H9 (cell line): Measurements from ENCODE around the gene GPR62. TPM values are rescaled to one million over a fixed set of nuclear protein-coding genes. Genes with fewer than 3 reads are reported as not detected.

ENCODE experiments used
- DNase-seq: peaks from one replicate; pipeline ENCODE4 v3.0.0-alpha.2; 2017
- H2AFZ ChIP-seq: one replicate; pipeline ENCODE4 v1.6.1; 2013; ENCODE audit warnings: mild to moderate bottlenecking, low read length, control low read depth, moderate library complexity
- H2AK5ac ChIP-seq: 2 replicates; pipeline ENCODE4 v1.6.1; 2013; ENCODE audit warnings: low read length, control low read depth, mixed read lengths; ENCODE audit not compliant: insufficient read length
- H2BK120ac ChIP-seq: one replicate; pipeline ENCODE4 v1.6.1; 2013; ENCODE audit warnings: low read depth, mild to moderate bottlenecking, low read length, control low read depth, inconsistent platforms; ENCODE audit not compliant: poor library complexity, severe bottlenecking
- H2BK12ac ChIP-seq: 2 replicates; pipeline ENCODE4 v1.6.1; 2013; ENCODE audit warnings: low read length, control low read depth, mixed read lengths, low read depth; ENCODE audit not compliant: insufficient read length
- H2BK15ac ChIP-seq: 2 replicates; pipeline ENCODE4 v1.6.1; 2013; ENCODE audit warnings: low read depth, low read length, control low read depth
- H2BK20ac ChIP-seq: one replicate; pipeline ENCODE4 v1.6.1; 2013; ENCODE audit warnings: low read depth, mild to moderate bottlenecking, low read length, control low read depth, inconsistent platforms; ENCODE audit not compliant: poor library complexity, severe bottlenecking
- H2BK5ac ChIP-seq: 2 replicates; pipeline ENCODE4 v1.6.1; 2013; ENCODE audit warnings: low read length, control low read depth, mixed read lengths; ENCODE audit not compliant: insufficient read length
- H3K14ac ChIP-seq: 2 replicates; pipeline ENCODE4 v1.6.1; 2013; ENCODE audit warnings: low read length, control low read depth; ENCODE audit not compliant: insufficient read depth
- H3K18ac ChIP-seq: 2 replicates; pipeline ENCODE4 v1.6.1; 2013; ENCODE audit warnings: low read depth, mild to moderate bottlenecking, mixed read lengths, low read length, control low read depth; ENCODE audit not compliant: insufficient read length
- H3K23ac ChIP-seq: 2 replicates; pipeline ENCODE4 v1.6.1; 2013; ENCODE audit warnings: low read length, control low read depth, mixed read lengths, low read depth; ENCODE audit not compliant: insufficient read length
- H3K23me2 ChIP-seq: 2 replicates; pipeline ENCODE4 v1.6.1; 2013; ENCODE audit warnings: low read depth, mild to moderate bottlenecking, mixed read lengths, low read length, control low read depth; ENCODE audit not compliant: insufficient read length, poor library complexity, severe bottlenecking
- H3K27ac ChIP-seq: 2 replicates; pipeline ENCODE4 v1.5.1; 2013; ENCODE audit warnings: low read length, control low read depth, mixed read lengths, low read depth; ENCODE audit not compliant: insufficient read length
- H3K27me3 ChIP-seq: 2 replicates; pipeline ENCODE4 v1.6.1; 2013; ENCODE audit warnings: low read length, control low read depth, inconsistent platforms; ENCODE audit not compliant: insufficient read depth
- H3K4ac ChIP-seq: 2 replicates; pipeline ENCODE4 v1.6.1; 2013; ENCODE audit warnings: low read depth, mild to moderate bottlenecking, control low read depth, inconsistent platforms, low read length, moderate library complexity
- H3K4me1 ChIP-seq: 2 replicates; pipeline ENCODE4 v1.6.1; 2013; ENCODE audit warnings: low read length, control low read depth, inconsistent platforms; ENCODE audit not compliant: insufficient read depth
- H3K4me2 ChIP-seq: 2 replicates; pipeline ENCODE4 v1.6.1; 2013; ENCODE audit warnings: low read length, control low read depth, mixed read lengths; ENCODE audit not compliant: insufficient read length, insufficient read depth
- H3K56ac ChIP-seq: 2 replicates; pipeline ENCODE4 v1.6.1; 2013; ENCODE audit warnings: low read depth, mild to moderate bottlenecking, mixed read lengths, low read length, control low read depth; ENCODE audit not compliant: insufficient read length
- H3K79me1 ChIP-seq: 2 replicates; pipeline ENCODE4 v1.6.1; 2013; ENCODE audit warnings: low read depth, mild to moderate bottlenecking, moderate library complexity, low read length, control low read depth, inconsistent platforms; ENCODE audit not compliant: insufficient read depth, poor library complexity, severe bottlenecking
- H3K79me2 ChIP-seq: 2 replicates; pipeline ENCODE4 v1.6.1; 2013; ENCODE audit warnings: low read length, control low read depth, inconsistent platforms; ENCODE audit not compliant: insufficient read depth
- H3K9ac ChIP-seq: 2 replicates; pipeline ENCODE4 v1.6.1; 2013; ENCODE audit warnings: low read length, control low read depth, mixed read lengths; ENCODE audit not compliant: insufficient read length; ENCODE audit errors: extremely low read depth
- H3K9me3 ChIP-seq: one replicate; pipeline ENCODE4 v1.6.1; 2013; ENCODE audit warnings: low read depth, low read length, inconsistent platforms; ENCODE audit not compliant: control insufficient read depth
- H3T11ph ChIP-seq: one replicate; pipeline ENCODE4 v1.6.1; 2013; ENCODE audit warnings: mild to moderate bottlenecking, low read length, control low read depth, inconsistent platforms
- H4K20me1 ChIP-seq: one replicate; pipeline ENCODE4 v1.6.1; 2013; ENCODE audit not compliant: control insufficient read depth, insufficient read length, insufficient read depth
- H4K5ac ChIP-seq: 2 replicates; pipeline ENCODE4 v1.6.1; 2013; ENCODE audit warnings: low read depth, mild to moderate bottlenecking, mixed read lengths, low read length, control low read depth; ENCODE audit not compliant: insufficient read length
- H4K8ac ChIP-seq: replicated peaks from 2 replicates; pipeline ENCODE4 v1.6.1; 2013; ENCODE audit warnings: low read length, control low read depth, mixed read lengths, low read depth; ENCODE audit not compliant: insufficient read length
- H4K91ac ChIP-seq: 2 replicates; pipeline ENCODE4 v1.6.1; 2013; ENCODE audit warnings: low read depth, mild to moderate bottlenecking, moderate library complexity, mixed read lengths, low read length, control low read depth; ENCODE audit not compliant: insufficient read length
- H3K27ac Mint-ChIP-seq, 3 experiments: 2 replicates in 2 of 3; 3 replicates in 1 of 3; pipeline ENCODE4 v1.8.0; 2020 to 2021; ENCODE audit warnings: mixed read lengths in 3 of 3, mild to moderate bottlenecking in 1 of 3, moderate library complexity in 1 of 3
- H3K27me3 Mint-ChIP-seq: 2 replicates; pipeline ENCODE4 v1.8.0; 2021; ENCODE audit warnings: low read depth, mild to moderate bottlenecking, moderate library complexity, mixed read lengths
- H3K36me3 Mint-ChIP-seq, 3 experiments: 2 replicates in 2 of 3; 3 replicates in 1 of 3; pipeline ENCODE4 v1.8.0; 2020 to 2021; ENCODE audit warnings: low read depth in 3 of 3, mixed read lengths in 3 of 3; ENCODE audit not compliant: insufficient read depth in 1 of 3
- H3K4me1 Mint-ChIP-seq, 2 experiments: 2 replicates each; pipeline ENCODE4 v1.8.0; 2020; ENCODE audit warnings: mixed read lengths in 2 of 2
- H3K4me3 Mint-ChIP-seq, 2 experiments: 2 replicates in 1 of 2; 3 replicates in 1 of 2; pipeline ENCODE4 v1.8.0; 2020 to 2021; ENCODE audit warnings: mild to moderate bottlenecking in 2 of 2, mixed read lengths in 2 of 2, moderate library complexity in 1 of 2
- H3K9me3 Mint-ChIP-seq, 2 experiments: 2 replicates in 1 of 2; 3 replicates in 1 of 2; pipeline ENCODE4 v1.8.0; 2020; ENCODE audit warnings: mild to moderate bottlenecking in 2 of 2, mixed read lengths in 2 of 2, moderate library complexity in 1 of 2
- WGBS: extraction: QIAGEN DNeasy Blood & Tissue Kit; methylation state at CpG from one replicate; pipeline ENCODE4 v1.1.7; 2013; ENCODE audit warnings: missing lambda C conversion rate, low lambda C conversion rate, mixed read lengths; ENCODE audit not compliant: insufficient read length; ENCODE audit errors: extremely low coverage; 5-methylcytosine and 5-hydroxymethylcytosine counted together
- total RNA-seq: library from RNA; stranded (reverse); gene quantifications from 2 replicates; pipeline ENCODE4 v1.2.1, GENCODE V29; 2021
- TF ChIP-seq, protein P1 (sequence below): fragments of 200-600 bp; sonication (generic); conservative IDR thresholded peaks from 3 replicates; pipeline ENCODE4 v1.8.0; 2021; ENCODE audit warnings: antibody characterized with exemption, mild to moderate bottlenecking

The GPR62 gene
- total RNA-seq, 1 experiment from 2014 or later: 0.13 TPM

DNA sequence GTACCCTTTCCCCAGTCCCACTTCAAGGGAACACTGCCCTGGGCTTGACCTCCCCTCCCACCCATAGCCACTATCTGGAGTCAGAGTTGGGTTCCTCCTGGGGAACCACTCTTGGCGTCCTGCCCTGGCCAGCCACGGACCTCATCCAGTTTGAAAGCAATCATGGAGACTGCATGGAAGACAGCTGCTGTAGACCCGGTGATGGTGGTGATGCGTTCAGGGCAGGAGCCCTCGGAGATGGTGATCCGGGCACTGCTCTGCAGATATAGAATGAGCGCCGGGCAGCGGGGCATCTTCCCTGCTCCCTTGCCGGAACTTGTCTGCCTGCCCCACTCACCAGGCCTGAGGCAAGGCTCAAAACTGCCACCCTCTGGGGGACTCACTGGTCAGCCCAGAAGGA, 5.2 kb downstream of the GPR62 start:
- no peak overlapping the region for H3K27ac Mint-ChIP-seq
- no peak overlapping the region for H3K23ac ChIP-seq
- H2BK12ac ChIP-seq: no peak overlapping the region
- H2BK120ac ChIP-seq: no peak overlapping the region
- no peak overlapping the region for H3K14ac ChIP-seq
- H3K9ac ChIP-seq: no peak overlapping the region
- no peak overlapping the region for H3T11ph ChIP-seq
- no peak overlapping the region for H3K18ac ChIP-seq
- no peak overlapping the region for H3K4me2 ChIP-seq
- peaks cover 29 to 48% of the 10 kb centered on the region in 2 experiments for H3K4me1 Mint-ChIP-seq
- H3K9me3 Mint-ChIP-seq: no peaks in the 10 kb centered on the region
- no CpG with 5 or more reads among the region's 10 CpGs for WGBS
- H3K4me3 Mint-ChIP-seq: no peak overlapping the region
- no peak overlapping the region for H2AFZ ChIP-seq
- no peak overlapping the region for H4K8ac ChIP-seq
- H3K79me1 ChIP-seq: no peaks in the 10 kb centered on the region
- TF ChIP-seq, protein P1, sequence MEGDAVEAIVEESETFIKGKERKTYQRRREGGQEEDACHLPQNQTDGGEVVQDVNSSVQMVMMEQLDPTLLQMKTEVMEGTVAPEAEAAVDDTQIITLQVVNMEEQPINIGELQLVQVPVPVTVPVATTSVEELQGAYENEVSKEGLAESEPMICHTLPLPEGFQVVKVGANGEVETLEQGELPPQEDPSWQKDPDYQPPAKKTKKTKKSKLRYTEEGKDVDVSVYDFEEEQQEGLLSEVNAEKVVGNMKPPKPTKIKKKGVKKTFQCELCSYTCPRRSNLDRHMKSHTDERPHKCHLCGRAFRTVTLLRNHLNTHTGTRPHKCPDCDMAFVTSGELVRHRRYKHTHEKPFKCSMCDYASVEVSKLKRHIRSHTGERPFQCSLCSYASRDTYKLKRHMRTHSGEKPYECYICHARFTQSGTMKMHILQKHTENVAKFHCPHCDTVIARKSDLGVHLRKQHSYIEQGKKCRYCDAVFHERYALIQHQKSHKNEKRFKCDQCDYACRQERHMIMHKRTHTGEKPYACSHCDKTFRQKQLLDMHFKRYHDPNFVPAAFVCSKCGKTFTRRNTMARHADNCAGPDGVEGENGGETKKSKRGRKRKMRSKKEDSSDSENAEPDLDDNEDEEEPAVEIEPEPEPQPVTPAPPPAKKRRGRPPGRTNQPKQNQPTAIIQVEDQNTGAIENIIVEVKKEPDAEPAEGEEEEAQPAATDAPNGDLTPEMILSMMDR: no peak
- H3K23me2 ChIP-seq: no peaks in the 10 kb centered on the region
- H3K56ac ChIP-seq: no peak overlapping the region
- peaks cover 63% of the 10 kb centered on the region for H3K27me3 Mint-ChIP-seq
- peaks cover 2% of the 10 kb centered on the region; the same call in 1 of the 2 replicates for H3K27me3 ChIP-seq
- H2AK5ac ChIP-seq: no peak overlapping the region
- no peak overlapping the region for H4K91ac ChIP-seq
- no peaks in the 10 kb centered on the region; the same call in 1 of the 2 replicates for H3K4me1 ChIP-seq
- peaks cover 0 to 5% (median 0%) of the 10 kb centered on the region in 3 experiments; a peak in 2 of 7 replicates for H3K36me3 Mint-ChIP-seq
- H3K9me3 ChIP-seq: no peaks in the 10 kb centered on the region
- DNase-seq: no peak
- H2BK15ac ChIP-seq: no peak overlapping the region
- no peak overlapping the region for H3K27ac ChIP-seq
- no peak overlapping the region for H4K5ac ChIP-seq
- no peak overlapping the region for H2BK5ac ChIP-seq
- no peaks in the 10 kb centered on the region for H4K20me1 ChIP-seq
- H3K79me2 ChIP-seq: no peaks in the 10 kb centered on the region
- no peak overlapping the region for H2BK20ac ChIP-seq
- H3K4ac ChIP-seq: no peak overlapping the region
